ENCODE data around the gene MRPS35.

Gene MRPS35

DNA sequence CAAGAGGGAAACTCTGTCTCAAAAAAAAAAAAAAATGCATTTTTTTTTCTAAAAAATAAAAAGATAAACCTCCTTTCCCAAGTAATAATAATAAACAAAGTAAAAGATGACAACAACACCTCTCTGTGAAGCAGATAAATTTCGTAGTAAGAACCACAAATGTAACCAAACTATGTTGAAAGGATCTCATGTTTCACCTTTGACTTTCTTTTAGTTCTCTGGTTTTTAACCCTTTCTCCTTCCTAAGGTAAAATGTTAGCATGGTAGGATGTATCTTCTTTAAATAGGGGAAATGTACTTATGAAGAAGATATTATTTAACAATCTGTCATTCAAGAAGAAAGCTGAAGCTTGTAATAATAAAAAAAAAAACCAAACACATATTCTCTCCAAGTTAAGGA lies 67.6 kb downstream of the MRPS35 start:
- DNase-seq, result no peak

DNA sequence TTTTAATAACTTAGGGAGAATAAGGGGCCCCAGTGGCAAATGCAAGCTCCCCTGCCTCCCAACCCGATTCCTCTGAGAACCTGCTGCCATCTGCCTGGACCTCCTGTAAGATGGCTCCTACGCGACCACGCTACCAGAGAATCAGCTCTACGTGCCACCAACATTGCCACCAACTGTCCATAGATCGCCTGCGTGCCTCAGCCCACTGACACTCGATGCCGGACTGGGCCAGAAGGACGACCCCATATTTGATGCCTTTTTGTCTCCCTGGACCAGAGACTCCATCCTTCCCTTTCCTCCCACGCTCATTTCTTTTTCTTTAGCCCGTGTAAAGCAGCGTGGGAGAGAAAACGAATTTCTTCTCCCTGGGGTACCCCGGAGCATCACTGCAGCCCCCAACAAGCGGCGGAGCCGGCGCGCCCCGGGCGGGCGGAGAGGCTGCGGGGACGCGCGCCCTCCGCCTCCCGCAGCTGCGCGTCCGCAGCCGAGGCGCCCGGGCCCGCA lies 68.8 kb downstream of the MRPS35 start:
- no peak for DNase-seq

DNA sequence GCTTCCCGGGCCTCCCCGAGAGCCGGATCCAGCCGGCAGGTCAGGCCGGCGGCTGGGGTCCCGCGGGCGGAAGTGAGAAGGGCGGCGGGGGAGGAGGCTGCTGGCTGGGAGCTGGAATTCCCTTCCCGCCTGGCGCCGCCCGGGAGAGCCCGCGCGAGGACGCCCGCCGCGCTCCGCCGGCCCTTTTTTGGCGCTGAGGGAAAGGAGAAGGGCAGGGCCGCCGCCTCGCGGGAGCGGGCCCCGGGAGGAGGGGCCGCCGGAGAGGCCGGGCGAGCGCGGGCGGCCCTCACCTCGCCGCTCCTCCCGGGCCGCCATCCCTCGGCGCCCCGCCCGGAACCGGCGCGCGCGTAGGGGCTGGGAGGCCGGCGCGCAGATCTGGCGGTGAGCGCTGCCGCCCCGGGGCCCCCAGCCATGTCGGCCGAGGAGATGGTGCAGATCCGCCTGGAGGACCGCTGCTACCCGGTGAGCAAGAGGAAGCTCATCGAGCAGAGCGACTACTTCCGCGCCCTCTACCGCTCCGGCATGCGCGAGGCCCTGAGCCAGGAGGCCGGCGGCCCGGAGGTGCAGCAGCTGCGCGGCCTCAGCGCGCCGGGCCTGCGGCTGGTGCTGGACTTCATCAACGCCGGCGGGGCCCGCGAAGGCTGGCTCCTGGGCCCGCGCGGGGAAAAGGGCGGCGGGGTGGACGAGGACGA lies 69.4 kb downstream of the MRPS35 start, which contains the start of the genes KLHL42 and MANSC4:
Gene KLHL42 (plus strand): TSS at position 314 of the 692 bp plus-strand sequence. CDS start 98 bp downstream, at position 412.
Gene MANSC4 (minus strand): TSS at position 317 of the 692 bp plus-strand sequence. CDS start 8,960 bp downstream, outside the sequence.
- peak; percentile 47 to 51 for DNase-seq

DNA sequence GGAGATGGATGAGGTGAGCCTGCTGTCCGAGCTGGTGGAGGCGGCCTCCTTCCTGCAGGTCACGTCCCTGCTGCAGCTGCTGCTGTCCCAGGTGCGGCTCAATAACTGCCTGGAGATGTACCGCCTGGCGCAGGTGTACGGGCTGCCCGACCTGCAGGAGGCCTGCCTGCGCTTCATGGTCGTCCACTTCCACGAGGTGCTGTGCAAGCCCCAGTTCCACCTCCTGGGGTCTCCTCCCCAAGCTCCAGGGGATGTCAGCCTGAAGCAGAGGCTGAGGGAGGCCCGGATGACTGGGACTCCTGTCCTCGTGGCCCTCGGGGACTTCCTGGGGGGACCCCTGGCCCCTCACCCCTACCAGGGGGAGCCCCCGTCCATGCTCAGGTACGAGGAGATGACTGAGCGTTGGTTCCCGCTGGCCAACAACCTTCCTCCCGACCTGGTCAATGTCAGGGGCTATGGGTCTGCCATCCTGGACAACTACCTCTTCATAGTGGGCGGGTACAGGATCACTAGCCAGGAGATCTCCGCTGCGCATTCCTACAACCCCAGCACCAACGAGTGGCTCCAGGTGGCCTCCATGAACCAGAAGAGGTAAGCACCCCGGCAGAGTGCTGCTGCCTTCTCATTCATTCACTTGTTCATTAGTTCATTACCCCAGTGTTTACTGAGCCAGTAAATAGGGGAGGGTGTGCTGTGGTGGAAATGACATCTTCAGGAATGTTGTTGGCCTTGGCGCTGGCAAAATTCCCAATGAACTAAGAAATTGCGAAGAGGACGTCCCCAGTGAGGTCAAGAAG lies 70.2 kb downstream of the MRPS35 start:
- DNase-seq, result no peak

DNA sequence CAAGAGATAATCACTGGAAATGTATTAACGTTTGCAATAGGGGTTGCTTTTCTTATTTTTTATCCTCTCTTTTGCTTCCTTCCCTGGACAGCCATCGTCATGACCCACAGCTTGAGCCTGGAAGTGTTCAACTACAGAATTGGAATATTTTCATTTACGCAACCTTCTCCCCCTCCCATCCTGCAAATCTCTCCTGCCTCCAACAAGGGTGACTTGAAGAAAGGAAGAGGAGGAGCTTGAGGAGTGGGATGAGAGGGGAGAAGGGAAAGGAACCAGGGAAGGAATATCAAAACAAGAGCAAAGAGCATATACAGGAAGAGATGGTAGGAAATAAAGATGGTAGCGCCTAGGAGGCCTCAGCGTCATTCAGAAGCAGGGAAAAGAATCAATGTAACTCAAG lies 71.0 kb downstream of the MRPS35 start:
- DNase-seq, result no peak

DNA sequence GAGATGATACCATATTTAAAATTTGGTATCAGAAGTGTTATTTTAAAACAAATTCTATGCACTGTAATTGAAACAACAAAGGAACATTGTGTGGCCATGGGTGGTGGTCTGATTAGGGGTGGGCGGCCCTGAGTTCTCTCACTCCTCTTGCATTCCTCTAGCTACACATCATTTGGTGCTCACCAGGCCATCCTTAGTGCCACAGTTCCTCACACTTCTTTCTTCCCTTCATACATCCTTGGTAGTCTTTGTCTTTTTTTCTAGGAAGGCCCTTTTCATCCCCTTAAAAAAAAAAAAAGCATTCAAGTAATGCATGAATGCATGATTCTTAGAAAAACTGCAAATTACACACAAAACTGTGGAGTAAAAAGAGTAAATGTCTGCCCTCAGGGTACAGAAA lies 71.8 kb downstream of the MRPS35 start:
- DNase-seq, result no peak

DNA sequence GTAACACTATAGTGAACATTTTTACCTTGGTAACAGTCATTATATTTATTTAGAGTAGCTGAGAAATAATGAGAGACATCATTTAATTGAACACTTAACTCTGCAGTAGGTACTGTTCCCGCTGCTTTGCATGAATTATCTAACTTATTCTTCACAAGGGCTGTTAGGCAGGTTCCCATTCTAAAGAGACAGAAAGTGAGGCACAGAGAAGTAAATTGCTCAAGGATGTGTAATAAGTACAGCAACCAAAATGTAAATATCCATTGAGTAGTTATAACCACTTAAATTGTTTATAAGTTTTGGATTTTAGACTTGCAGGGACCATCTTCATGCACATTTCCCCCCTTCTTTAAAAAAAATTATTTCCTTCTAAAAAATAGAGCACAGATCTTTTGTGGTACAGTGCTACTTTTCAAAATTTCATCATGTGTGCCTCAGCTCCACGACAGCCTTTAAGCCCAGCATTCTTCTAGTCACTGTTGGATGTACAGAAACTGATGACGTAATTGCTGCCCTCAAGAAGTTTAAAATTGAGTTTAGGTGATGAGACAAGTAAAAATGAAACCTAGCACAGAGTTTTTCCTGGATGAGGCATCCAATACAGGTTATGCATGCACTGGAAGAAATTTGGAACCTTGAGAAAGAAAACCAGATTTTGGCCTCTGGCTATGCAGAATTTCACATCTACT lies 75.4 kb downstream of the MRPS35 start:
- DNase-seq, result peak; percentile 73 to 85

DNA sequence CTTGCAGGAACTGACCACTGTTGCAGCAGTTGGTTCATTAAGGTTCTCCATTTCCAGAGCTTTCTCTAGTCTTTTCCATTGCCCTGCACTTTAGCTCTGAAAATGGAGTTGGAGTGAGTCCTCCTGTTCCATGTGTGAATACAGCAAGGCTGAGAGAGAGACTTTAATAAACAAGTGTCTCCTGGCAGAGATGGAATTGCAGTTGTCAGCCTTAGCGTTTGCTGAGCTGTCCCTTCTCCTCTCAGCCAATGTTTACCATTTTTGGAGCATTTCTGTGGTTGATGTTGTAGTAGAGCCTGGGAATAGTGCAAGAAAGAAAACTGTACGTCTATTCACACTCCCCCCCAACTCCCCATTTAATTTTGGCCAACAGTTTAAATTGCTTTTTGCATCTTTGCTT lies 76.9 kb downstream of the MRPS35 start:
- DNase-seq, result no peak

DNA sequence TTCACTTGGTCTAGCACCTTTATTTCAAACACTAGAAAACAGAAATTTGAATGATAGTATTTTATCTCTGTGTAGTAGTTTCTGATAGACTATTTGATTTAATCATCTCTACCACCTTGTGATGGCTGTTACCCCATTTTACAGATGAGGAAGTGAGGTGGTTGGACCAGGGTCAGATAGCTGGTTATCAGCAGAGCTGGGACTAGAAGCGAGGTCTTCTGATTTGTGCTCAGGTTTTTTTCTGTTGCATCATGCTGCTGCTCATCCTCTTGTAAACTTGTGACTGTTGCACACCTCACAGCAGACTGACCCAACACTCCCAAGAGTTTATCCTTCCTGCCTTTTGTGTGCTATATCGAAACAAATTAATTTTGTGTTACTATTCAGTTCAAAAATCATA lies 79.5 kb downstream of the MRPS35 start:
- DNase-seq, result no peak

DNA sequence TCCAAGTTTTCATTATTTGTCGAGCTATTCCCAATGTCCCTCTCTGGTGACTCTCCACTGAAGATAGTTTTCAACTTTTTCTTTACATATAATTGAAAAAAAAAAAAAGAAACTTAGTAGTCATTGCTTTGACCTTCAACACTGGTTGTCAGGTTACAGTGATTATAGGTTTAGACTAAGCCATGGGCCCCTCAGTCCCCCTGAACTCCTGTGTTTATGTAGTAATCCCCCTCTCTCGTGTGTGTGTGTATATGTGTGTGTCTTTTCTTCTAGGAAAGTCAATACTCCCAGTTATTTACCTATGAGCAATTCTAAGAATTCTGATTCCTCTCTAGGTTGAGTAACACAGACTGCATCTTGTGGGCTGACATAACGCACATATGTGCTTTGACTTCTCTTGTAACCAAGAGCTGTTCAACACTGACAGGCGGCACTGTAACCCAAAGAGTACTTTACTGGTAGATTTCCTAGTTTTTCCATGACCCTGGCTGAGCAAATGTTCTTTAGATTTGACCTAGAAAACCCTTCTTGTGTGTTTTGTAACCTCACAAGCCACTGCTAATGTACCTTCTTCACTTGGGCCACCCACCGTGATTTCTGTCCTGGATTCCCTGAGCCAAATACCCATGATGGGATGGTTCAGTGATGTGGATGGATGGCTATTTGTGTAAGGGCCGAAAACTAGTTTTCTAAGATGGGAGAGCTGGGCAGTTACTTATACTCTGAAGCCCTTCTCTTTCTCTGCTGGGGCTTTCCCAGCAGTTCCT lies 84.4 kb downstream of the MRPS35 start:
- no peak for DNase-seq

DNA sequence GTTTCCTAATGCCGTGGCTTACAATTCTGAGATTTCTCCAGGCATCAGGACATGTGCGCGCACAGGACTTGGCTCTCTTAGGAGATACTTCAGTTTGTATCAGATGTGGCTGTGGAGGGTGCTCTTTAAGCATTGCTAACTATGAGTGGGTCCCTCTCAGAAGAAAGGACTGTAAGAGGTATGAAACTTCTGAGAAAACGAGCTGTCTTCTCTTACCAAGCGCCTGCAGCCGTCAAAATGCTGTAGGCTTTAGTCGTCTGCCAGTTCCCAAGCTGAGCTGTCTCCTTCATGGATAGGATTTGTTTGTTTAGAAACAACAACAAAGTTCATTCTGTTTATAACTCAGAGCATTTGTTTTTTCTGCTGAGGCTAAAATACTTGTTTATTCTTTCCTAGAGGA lies 85.5 kb downstream of the MRPS35 start:
- DNase-seq, result no peak

DNA sequence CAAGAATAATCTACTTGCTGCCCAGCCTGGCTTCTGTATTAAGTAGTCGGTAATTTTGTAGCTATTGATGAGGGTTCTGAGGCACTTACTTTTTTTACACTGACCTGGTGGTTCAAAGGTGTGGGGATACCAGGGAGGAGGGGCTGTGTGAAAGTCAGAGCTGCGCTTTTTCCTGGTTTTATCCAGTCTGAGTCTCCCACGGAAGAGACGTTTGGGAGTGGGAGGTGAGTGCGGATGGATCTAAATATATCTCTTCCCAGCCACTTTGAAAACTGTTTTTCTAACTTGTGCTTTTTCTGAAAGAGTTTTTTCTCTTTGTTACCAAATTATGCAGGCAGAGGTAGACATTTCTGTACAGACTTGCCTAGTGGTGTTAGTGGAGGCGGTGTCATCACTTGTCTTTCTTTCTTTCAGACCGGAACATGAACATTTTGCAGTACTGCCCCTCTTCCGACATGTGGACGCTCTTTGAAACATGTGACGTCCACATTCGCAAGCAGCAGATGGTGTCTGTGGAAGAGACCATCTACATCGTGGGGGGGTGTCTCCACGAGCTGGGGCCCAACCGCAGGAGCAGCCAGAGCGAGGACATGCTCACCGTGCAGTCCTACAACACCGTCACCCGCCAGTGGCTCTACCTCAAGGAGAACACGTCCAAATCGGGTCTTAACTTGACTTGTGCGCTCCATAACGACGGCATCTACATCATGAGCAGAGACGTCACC lies 86.8 kb downstream of the MRPS35 start:
- DNase-seq, result no peak

DNA sequence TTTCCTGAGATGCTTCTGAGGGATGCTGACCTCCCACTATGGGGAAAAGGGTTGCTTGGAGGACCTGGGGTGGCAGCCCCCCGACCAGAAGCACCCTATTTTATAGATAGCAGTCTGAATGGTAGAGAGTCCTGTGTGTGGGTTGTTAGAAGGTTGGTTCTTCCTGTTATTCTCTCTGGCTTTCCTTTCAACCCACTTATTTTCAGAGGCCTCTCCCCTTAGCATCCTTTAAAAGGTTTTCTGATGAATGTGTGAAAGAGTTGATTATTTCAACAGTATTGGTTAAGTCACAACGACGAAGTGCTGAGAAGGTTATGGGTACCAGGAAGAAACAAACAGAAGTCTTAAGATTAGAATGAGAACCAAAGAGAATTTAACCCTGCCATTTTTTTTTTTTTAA lies 90.2 kb downstream of the MRPS35 start:
- DNase-seq, result no peak

DNA sequence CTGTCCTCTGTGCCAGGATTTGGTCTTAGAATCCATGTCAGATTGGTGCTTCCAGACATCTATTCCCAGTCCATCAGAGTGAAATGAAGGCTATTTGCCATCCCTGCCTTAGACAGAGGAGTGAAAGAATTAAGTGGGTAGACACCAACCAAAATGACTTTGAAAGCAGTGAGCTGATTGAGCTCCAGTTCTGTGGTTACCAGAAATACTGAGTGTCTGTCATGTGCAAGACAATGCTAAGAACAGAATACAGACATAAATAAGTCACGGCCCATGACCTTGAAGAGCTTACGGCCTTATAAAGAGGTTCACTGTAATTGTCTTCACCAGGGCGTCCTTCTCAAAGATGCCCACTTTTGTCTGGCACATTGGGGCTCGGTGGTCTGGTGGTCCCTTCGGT lies 91.0 kb downstream of the MRPS35 start:
- no peak for DNase-seq

DNA sequence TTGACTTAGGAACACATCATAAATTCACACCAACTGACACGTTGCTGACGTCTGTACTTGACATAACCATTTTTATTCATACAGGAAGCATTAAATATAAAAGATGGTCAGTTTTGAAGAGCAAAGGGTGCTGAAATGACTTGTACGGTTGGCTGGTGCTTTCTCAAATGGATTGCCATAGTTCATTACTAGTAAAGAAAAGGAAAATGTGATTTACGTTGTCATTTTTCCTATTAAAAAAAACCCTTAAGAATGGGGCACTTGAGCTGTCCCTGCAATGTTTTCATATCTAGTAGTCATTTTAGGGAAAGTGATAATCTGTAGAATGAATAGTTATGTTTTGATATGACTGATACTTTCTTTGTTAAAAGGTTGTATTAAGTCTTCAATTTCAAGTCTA lies 91.9 kb downstream of the MRPS35 start:
- DNase-seq, result no peak

DNA sequence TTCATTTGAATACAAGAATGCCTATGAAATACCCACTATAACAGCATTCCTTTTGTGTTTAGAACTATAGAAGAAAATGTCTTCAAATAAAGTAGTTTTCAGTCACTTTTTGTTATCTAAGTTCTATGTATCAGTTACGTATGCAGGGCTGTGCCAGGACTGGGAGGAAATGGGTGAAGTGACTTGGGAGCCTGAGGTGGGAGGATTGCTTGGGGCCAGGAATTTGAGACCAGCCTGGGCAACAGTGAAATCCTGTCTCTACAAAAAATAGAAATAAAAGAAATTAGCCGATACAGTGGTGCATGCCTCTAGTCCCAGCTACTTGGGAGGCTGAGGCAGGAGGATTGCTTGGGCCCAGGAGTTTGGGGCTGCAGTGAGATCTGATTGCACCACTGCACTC lies 92.3 kb downstream of the MRPS35 start:
- DNase-seq, result no peak

DNA sequence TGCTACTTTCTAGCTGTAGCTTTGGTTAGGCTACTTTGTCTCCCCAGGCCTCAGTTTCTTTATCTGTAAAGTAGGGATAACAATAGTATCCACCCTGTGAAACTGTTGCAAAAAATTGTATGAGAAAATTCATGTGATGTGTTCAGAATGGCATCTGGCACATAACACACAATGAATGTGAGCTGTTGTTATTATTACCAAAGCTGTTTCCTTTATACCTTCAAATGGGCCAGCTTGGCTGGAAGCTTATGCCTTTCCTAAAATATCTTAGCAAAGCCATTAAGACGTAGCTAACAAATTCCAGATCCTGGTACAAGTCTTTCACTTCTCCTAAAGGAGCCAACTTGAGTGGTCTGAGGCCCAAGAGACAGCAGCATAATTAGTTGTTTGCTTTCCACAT lies 94.6 kb downstream of the MRPS35 start:
- DNase-seq, result no peak
